Colonic mucosa (tissue), 4 donors: ENCODE measurements around the gene CDRT4. TPM values are rescaled to one million over a fixed set of nuclear protein-coding genes. Genes with fewer than 3 reads are reported as not detected.

ENCODE experiments used
- DNase-seq: peaks from one replicate; pipeline ENCODE4 v3.0.0-alpha.2; 2020
- H3K27ac ChIP-seq: fragments of 200-600 bp; one replicate; pipeline ENCODE4 v1.8.0; 2021
- H3K27me3 ChIP-seq: fragments of 200-600 bp; one replicate; pipeline ENCODE4 v1.8.0; 2021
- H3K36me3 ChIP-seq: fragments of 200-600 bp; one replicate; pipeline ENCODE4 v1.8.0; 2021
- H3K4me1 ChIP-seq: fragments of 200-600 bp; one replicate; pipeline ENCODE4 v1.8.0; 2021; ENCODE audit warnings: mild to moderate bottlenecking
- H3K4me3 ChIP-seq: fragments of 200-600 bp; one replicate; pipeline ENCODE4 v1.8.0; 2021
- H3K9ac ChIP-seq, 2 donors: one replicate each; pipeline ENCODE4 v1.7.0; 2013; ENCODE audit warnings: control low read depth in 2 of 2, low read depth in 2 of 2, low read length in 2 of 2
- H3K9me3 ChIP-seq: fragments of 200-600 bp; one replicate; pipeline ENCODE4 v1.8.0; 2021
- CTCF ChIP-seq: fragments of 200-600 bp; IDR thresholded peaks from one replicate; pipeline ENCODE4 v1.8.0; 2022; ENCODE audit warnings: antibody characterized with exemption, mild to moderate bottlenecking
- intact Hi-C: fragments of 100-400 bp; cut with DNase I; formaldehyde crosslinking; loops from one replicate; pipeline ENCODE4 v1.14.1; 2022
- total RNA-seq, 2 donors: library from RNA; stranded (reverse); fragmentation: NEBNext Ultra II Directional in 1 of 2; extraction: Animal tissue kit (Norgen Biotek cat#: 25700) in 1 of 2; gene quantifications; one replicate each; pipeline ENCODE4 v1.2.1, GENCODE V29; 2021
- donor health status: healthy.
- donor health status: DM: no; HTN: no; CAD: no.
- donor health status: DM: no; HTN: no; CAD: no.

CDRT4 gene
- total RNA-seq: 1 to 10 TPM; 3.8 to 5.3 TPM

DNA sequence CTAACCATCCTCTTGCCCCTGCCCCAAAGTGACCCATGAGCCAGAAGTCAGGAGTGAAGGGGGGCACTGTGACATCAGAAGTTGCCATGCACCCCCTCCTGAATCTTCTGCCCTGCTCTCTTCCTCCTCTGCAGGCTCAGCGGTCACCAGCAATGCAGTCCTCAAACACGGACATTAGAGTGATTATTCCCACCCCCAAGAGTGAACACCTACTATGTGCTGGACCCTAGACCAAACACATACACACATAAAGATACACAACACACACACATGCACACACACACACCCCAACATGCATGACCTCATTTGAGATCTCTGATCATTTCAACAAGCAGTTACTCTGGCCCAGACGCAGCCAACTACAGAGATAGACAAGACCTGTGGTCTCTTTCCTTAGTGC, at the start of gene CDRT4:
CDRT4 (minus strand) TSS at position 30 of the 400 bp plus-strand sequence. CDS start 27,383 bp downstream, outside the sequence.
- Histone ChIP-seq H3K9ac (peak within 1 kb of the TSS in 1 of 2 donors; percentile 15), H3K27me3 (no peaks in the 10 kb centered on the region), H3K4me3 (no peak within 1 kb of the TSS), H3K27ac (no peak within 1 kb of the TSS), H3K4me1 (no peaks in the 10 kb centered on the region), H3K9me3 (no peaks in the 10 kb centered on the region), H3K36me3 (no peaks in the 10 kb centered on the region)
- intact Hi-C loops: no loop called here
- DNase-seq: no peak
- no peak for TF ChIP-seq CTCF

- no peak for DNase-seq
- Histone ChIP-seq H3K27ac (no peak overlapping the region), H3K36me3 (no peaks in the 10 kb centered on the region), H3K9ac (no peak overlapping the region), H3K4me1 (no peaks in the 10 kb centered on the region), H3K9me3 (no peaks in the 10 kb centered on the region), H3K4me3 (no peak overlapping the region), H3K27me3 (no peaks in the 10 kb centered on the region)
- intact Hi-C loops: no loop called here
- no peak for TF ChIP-seq CTCF
Measured at GRCh38 chr17:15516150-15516549, 48.7 kb upstream of the CDRT4 start.

DNA sequence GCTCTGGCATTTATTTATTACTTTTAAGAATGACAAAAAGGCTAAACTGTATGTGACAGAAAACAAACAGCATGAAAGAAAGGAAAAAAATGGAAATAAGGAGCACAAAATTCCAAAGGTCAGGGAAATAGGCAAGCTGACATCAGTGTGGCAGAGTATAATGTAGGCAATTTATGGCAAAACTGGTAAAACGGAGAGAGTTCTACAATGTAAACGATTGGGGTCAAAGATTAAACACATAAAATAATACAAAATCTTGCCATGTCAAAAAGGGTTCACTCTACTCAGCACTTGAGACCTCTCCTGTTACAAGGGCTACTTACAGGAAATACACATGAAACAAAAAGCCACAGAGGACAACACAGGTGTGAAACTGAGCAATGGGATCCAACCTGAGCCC, 47.0 kb upstream of the CDRT4 start:
- Histone ChIP-seq H3K27me3 (no peaks in the 10 kb centered on the region), H3K36me3 (no peaks in the 10 kb centered on the region), H3K27ac (no peak overlapping the region), H3K4me1 (peaks cover 6% of the 10 kb centered on the region), H3K9me3 (no peaks in the 10 kb centered on the region), H3K4me3 (no peak overlapping the region), H3K9ac (no peak overlapping the region)
- DNase-seq: no peak
- intact Hi-C loops: no loop called here
- no peak for TF ChIP-seq CTCF

- Histone ChIP-seq H3K4me3 (no peak overlapping the region), H3K9ac (no peak overlapping the region), H3K9me3 (no peaks in the 10 kb centered on the region), H3K27me3 (no peaks in the 10 kb centered on the region), H3K27ac (no peak overlapping the region), H3K4me1 (peaks cover 6% of the 10 kb centered on the region), H3K36me3 (no peaks in the 10 kb centered on the region)
- no peak for TF ChIP-seq CTCF
- DNase-seq: no peak
- intact Hi-C loops: no loop called here
Measured at GRCh38 chr17:15513856-15514459, 46.5 kb upstream of the CDRT4 start.

- Histone ChIP-seq H3K4me3 (no peak overlapping the region), H3K9me3 (no peaks in the 10 kb centered on the region), H3K27ac (no peak overlapping the region), H3K9ac (no peak overlapping the region), H3K4me1 (peaks cover 6% of the 10 kb centered on the region), H3K27me3 (no peaks in the 10 kb centered on the region), H3K36me3 (no peaks in the 10 kb centered on the region)
- DNase-seq: no peak
- TF ChIP-seq CTCF: no peak
- intact Hi-C loops: no loop called here
Measured at GRCh38 chr17:15513058-15513791, 45.8 kb upstream of the CDRT4 start.
